Activated CD4-positive, alpha-beta T cell treated with anti-CD3 and anti-CD28 coated beads for 36 hours (primary cell): ENCODE measurements around the gene FUT9. TPM values are rescaled to one million over a fixed set of nuclear protein-coding genes. Genes with fewer than 3 reads are reported as not detected.

ENCODE experiments used
- ATAC-seq: fragments of 200-7000 bp; cut with Tn5 transposase; one replicate; pipeline ENCODE4 v1.10.0; 2021; ENCODE audit warnings: mild to moderate bottlenecking, moderate library complexity
- CTCF ChIA-PET: fragments of 350-600 bp; sonication (Branson Sonifier 250); formaldehyde crosslinking; loops from one replicate; lab custom pipeline; 2021; ENCODE audit warnings: antibody characterized with exemption; lab: Charles Lee
- POLR2A ChIA-PET: fragments of 350-600 bp; sonication (Branson Sonifier 250); formaldehyde crosslinking; loops from one replicate; lab custom pipeline; 2021; ENCODE audit warnings: antibody characterized with exemption, inconsistent platforms; lab: Charles Lee
- DNase-seq: peaks from one replicate; pipeline ENCODE4 v3.0.0-alpha.2; 2020
- H3K27ac Mint-ChIP-seq: one replicate; pipeline ENCODE4 v1.8.0; 2021; ENCODE audit warnings: mixed read lengths
- H3K27me3 Mint-ChIP-seq: one replicate; pipeline ENCODE4 v1.8.0; 2021; ENCODE audit warnings: mixed read lengths
- H3K36me3 Mint-ChIP-seq: one replicate; pipeline ENCODE4 v1.8.0; 2021; ENCODE audit warnings: low read depth, mixed read lengths
- H3K4me1 Mint-ChIP-seq: one replicate; pipeline ENCODE4 v1.8.0; 2021; ENCODE audit warnings: mixed read lengths
- H3K4me3 Mint-ChIP-seq: one replicate; pipeline ENCODE4 v1.8.0; 2021; ENCODE audit warnings: mild to moderate bottlenecking, moderate library complexity, mixed read lengths
- H3K9me3 Mint-ChIP-seq: one replicate; pipeline ENCODE4 v1.8.0; 2021; ENCODE audit warnings: low read depth, mixed read lengths
- intact Hi-C, 2 experiments: fragments of 100-400 bp; cut with DNase I in 1 of 2; cut with micrococcal nuclease in 1 of 2; formaldehyde crosslinking; loops; one replicate each; pipeline versions ENCODE4 v1.14.2 to v1.15.1; 2022 to 2024; cut with DNase I, micrococcal nuclease
- total RNA-seq, 2 experiments: library from RNA; stranded (reverse); gene quantifications; one replicate each; pipeline ENCODE4 v1.2.3, GENCODE V29; 2021

Gene FUT9
- total RNA-seq, 2 experiments from 2014 or later: not detected

- H3K27ac Mint-ChIP-seq: no peak overlapping the region
- no peaks in the 10 kb centered on the region for H3K27me3 Mint-ChIP-seq
- H3K36me3 Mint-ChIP-seq: no peaks in the 10 kb centered on the region
- no peak overlapping the region for H3K4me3 Mint-ChIP-seq
- ChIA-PET CTCF (no interaction called here), POLR2A (no interaction called here)
- no peaks in the 10 kb centered on the region for H3K4me1 Mint-ChIP-seq
- no peak for DNase-seq
- intact Hi-C loops: loop anchor here in 1 of 2 experiments (10.0 kb wide), 1 partner anchor 304 kb away; no protein-coding TSS in a partner anchor
- no peaks in the 10 kb centered on the region for H3K9me3 Mint-ChIP-seq
- ATAC-seq: no peak
These were observed 134.7 kb downstream of the FUT9 start for GRCh38 chr6:96150431-96150830.

GRCh38 chr6:96151707-96152106 is 135.9 kb downstream of the FUT9 start:
- Mint-ChIP-seq H3K4me1 (no peaks in the 10 kb centered on the region), H3K27me3 (no peaks in the 10 kb centered on the region), H3K4me3 (no peak overlapping the region), H3K27ac (no peak overlapping the region), H3K36me3 (no peaks in the 10 kb centered on the region), H3K9me3 (no peaks in the 10 kb centered on the region)
- DNase-seq (no peak), ATAC-seq (no peak)
- POLR2A ChIA-PET: no interaction called here
- CTCF ChIA-PET: interaction anchor here (0.5 to 0.6 kb wide), 2 partner anchors 492 to 494 kb away, joined by 3 read pairs; no protein-coding TSS in a partner anchor
- intact Hi-C loops: loop anchor here in 1 of 2 experiments (10.0 kb wide), 1 partner anchor 303 kb away; no protein-coding TSS in a partner anchor

GRCh38 chr6:96152114-96152708 is 136.4 kb downstream of the FUT9 start:
- DNase-seq (no peak), ATAC-seq (no peak)
- H3K4me3 Mint-ChIP-seq: no peak overlapping the region
- no peaks in the 10 kb centered on the region for H3K4me1 Mint-ChIP-seq
- H3K27me3 Mint-ChIP-seq: no peaks in the 10 kb centered on the region
- intact Hi-C loops: loop anchor here in 1 of 2 experiments (10.0 kb wide), 1 partner anchor 303 kb away; no protein-coding TSS in a partner anchor
- no peaks in the 10 kb centered on the region for H3K9me3 Mint-ChIP-seq
- no peak overlapping the region for H3K27ac Mint-ChIP-seq
- H3K36me3 Mint-ChIP-seq: no peaks in the 10 kb centered on the region
- ChIA-PET CTCF (interaction anchor here (0.5 to 0.6 kb wide), 2 partner anchors 493 kb away, joined by 3 read pairs; no protein-coding TSS in a partner anchor), POLR2A (no interaction called here)

- no peak for ATAC-seq
- Mint-ChIP-seq H3K4me1 (no peaks in the 10 kb centered on the region), H3K9me3 (no peaks in the 10 kb centered on the region), H3K27me3 (no peaks in the 10 kb centered on the region), H3K4me3 (no peak overlapping the region), H3K36me3 (no peaks in the 10 kb centered on the region), H3K27ac (no peak overlapping the region)
- POLR2A ChIA-PET: no interaction called here
- DNase-seq: no peak
- CTCF ChIA-PET: no interaction called here
- intact Hi-C loops: loop anchor here in 1 of 2 experiments (10.0 kb wide), 1 partner anchor 301 kb away; no protein-coding TSS in a partner anchor
These were observed 138.0 kb downstream of the FUT9 start for GRCh38 chr6:96153775-96154174.

GRCh38 chr6:96156425-96156824 is 140.7 kb downstream of the FUT9 start:
- ChIA-PET CTCF (no interaction called here), POLR2A (no interaction called here)
- DNase-seq (no peak), ATAC-seq (no peak)
- no peaks in the 10 kb centered on the region for H3K4me1 Mint-ChIP-seq
- H3K9me3 Mint-ChIP-seq: no peaks in the 10 kb centered on the region
- no peaks in the 10 kb centered on the region for H3K27me3 Mint-ChIP-seq
- no peaks in the 10 kb centered on the region for H3K36me3 Mint-ChIP-seq
- H3K27ac Mint-ChIP-seq: no peak overlapping the region
- no peak overlapping the region for H3K4me3 Mint-ChIP-seq
- intact Hi-C loops: loop anchor here in 1 of 2 experiments (10.0 kb wide), 1 partner anchor 298 kb away; no protein-coding TSS in a partner anchor

GRCh38 chr6:96157018-96157565 is 141.3 kb downstream of the FUT9 start:
- ChIA-PET CTCF (no interaction called here), POLR2A (no interaction called here)
- H3K4me1 Mint-ChIP-seq: no peaks in the 10 kb centered on the region
- H3K27me3 Mint-ChIP-seq: no peaks in the 10 kb centered on the region
- no peak overlapping the region for H3K4me3 Mint-ChIP-seq
- peak; percentile 23 for ATAC-seq
- intact Hi-C loops: loop anchor here in 1 of 2 experiments (10.0 kb wide), 1 partner anchor 298 kb away; no protein-coding TSS in a partner anchor
- no peak overlapping the region for H3K27ac Mint-ChIP-seq
- no peaks in the 10 kb centered on the region for H3K36me3 Mint-ChIP-seq
- H3K9me3 Mint-ChIP-seq: no peaks in the 10 kb centered on the region
- DNase-seq: no peak

- Mint-ChIP-seq H3K9me3 (no peaks in the 10 kb centered on the region), H3K4me3 (no peak overlapping the region), H3K36me3 (no peaks in the 10 kb centered on the region), H3K27ac (no peak overlapping the region), H3K27me3 (no peaks in the 10 kb centered on the region), H3K4me1 (no peaks in the 10 kb centered on the region)
- DNase-seq (no peak), ATAC-seq (no peak)
- intact Hi-C loops: no loop called here
- ChIA-PET CTCF (no interaction called here), POLR2A (no interaction called here)
These were observed 146.9 kb downstream of the FUT9 start for GRCh38 chr6:96162711-96163120.

GRCh38 chr6:96164802-96165201 is 149.0 kb downstream of the FUT9 start:
- H3K4me3 Mint-ChIP-seq: no peak overlapping the region
- ChIA-PET CTCF (no interaction called here), POLR2A (no interaction called here)
- no peaks in the 10 kb centered on the region for H3K36me3 Mint-ChIP-seq
- intact Hi-C loops: no loop called here
- H3K27ac Mint-ChIP-seq: no peak overlapping the region
- no peaks in the 10 kb centered on the region for H3K9me3 Mint-ChIP-seq
- DNase-seq (no peak), ATAC-seq (no peak)
- no peaks in the 10 kb centered on the region for H3K27me3 Mint-ChIP-seq
- no peaks in the 10 kb centered on the region for H3K4me1 Mint-ChIP-seq

GRCh38 chr6:96171112-96171511 is 155.3 kb downstream of the FUT9 start:
- POLR2A ChIA-PET: no interaction called here
- H3K4me1 Mint-ChIP-seq: no peaks in the 10 kb centered on the region
- no peak for DNase-seq
- no peaks in the 10 kb centered on the region for H3K9me3 Mint-ChIP-seq
- intact Hi-C loops: no loop called here
- no peak overlapping the region for H3K4me3 Mint-ChIP-seq
- H3K36me3 Mint-ChIP-seq: no peaks in the 10 kb centered on the region
- CTCF ChIA-PET: no interaction called here
- H3K27ac Mint-ChIP-seq: no peak overlapping the region
- H3K27me3 Mint-ChIP-seq: no peaks in the 10 kb centered on the region
- no peak for ATAC-seq

- ATAC-seq (no peak), DNase-seq (no peak)
- Mint-ChIP-seq H3K27ac (no peak overlapping the region), H3K9me3 (no peaks in the 10 kb centered on the region), H3K4me1 (no peaks in the 10 kb centered on the region), H3K4me3 (no peak overlapping the region), H3K27me3 (peaks cover 2% of the 10 kb centered on the region), H3K36me3 (no peaks in the 10 kb centered on the region)
- CTCF ChIA-PET: no interaction called here
- intact Hi-C loops: no loop called here
- POLR2A ChIA-PET: no interaction called here
These were observed 169.0 kb downstream of the FUT9 start for GRCh38 chr6:96184798-96185197.

GRCh38 chr6:96186094-96186493 is 170.3 kb downstream of the FUT9 start:
- Mint-ChIP-seq H3K9me3 (peaks cover 2% of the 10 kb centered on the region), H3K27me3 (peaks cover 2% of the 10 kb centered on the region), H3K36me3 (no peaks in the 10 kb centered on the region), H3K4me3 (no peak overlapping the region), H3K27ac (no peak overlapping the region), H3K4me1 (no peaks in the 10 kb centered on the region)
- ChIA-PET POLR2A (no interaction called here), CTCF (interaction anchor here (0.5 kb wide), 1 partner anchor 1004 kb away, joined by 3 read pairs; no protein-coding TSS in a partner anchor)
- ATAC-seq (no peak), DNase-seq (no peak)
- intact Hi-C loops: no loop called here
